HAP-1 (cell line): Measurements from ENCODE around the gene KRT39.
A peak's percentile ranks its signal among the peaks of the same experiment; 100 is the strongest.

Source experiments
- DNase-seq, 2 experiments: peaks; one replicate each; pipeline ENCODE4 v3.0.0-alpha.2; 2016 to 2020; ENCODE audit warnings: low spot score in 2 of 2
- H3K27me3 ChIP-seq: fragments of 250-450 bp; sonication (Bioruptor Pico); 2 replicates; pipeline ENCODE4 v1.5.1; 2020; ENCODE audit warnings: low read depth, mild to moderate bottlenecking, moderate library complexity
- H3K36me3 ChIP-seq: fragments of 250-450 bp; sonication (Bioruptor Pico); replicated peaks from 2 replicates; pipeline ENCODE4 v1.5.1; 2020; ENCODE audit warnings: mild to moderate bottlenecking
- H3K4me1 ChIP-seq: fragments of 250-450 bp; sonication (Bioruptor Pico); 2 replicates; pipeline ENCODE4 v1.5.1; 2020; ENCODE audit warnings: mild to moderate bottlenecking
- H3K4me3 ChIP-seq: fragments of 250-450 bp; sonication (Bioruptor Pico); 2 replicates; pipeline ENCODE4 v1.5.1; 2020; ENCODE audit warnings: mild to moderate bottlenecking, moderate library complexity
- H3K9me3 ChIP-seq: fragments of 250-450 bp; sonication (Bioruptor Pico); 2 replicates; pipeline ENCODE4 v1.5.1; 2020; ENCODE audit warnings: mild to moderate bottlenecking, moderate library complexity
- in situ Hi-C: fragments of 300-500 bp; cut with MboI; formaldehyde crosslinking; loops from 3 replicates; pipeline ENCODE4 v1.14.3; 2020; ENCODE audit warnings: low sequenced_read_pairs, inconsistent platforms, mixed read lengths

The KRT39 gene

GRCh38 chr17:40916366-40916765, 50.4 kb downstream of the KRT39 start:
- Histone ChIP-seq H3K4me1 (no peaks in the 10 kb centered on the region), H3K36me3 (no peaks in the 10 kb centered on the region), H3K27me3 (no peaks in the 10 kb centered on the region), H3K9me3 (no peaks in the 10 kb centered on the region), H3K4me3 (no peak overlapping the region)
- in situ Hi-C loops = loop anchor here (25.0 kb wide), 2 partner anchors 421 to 746 kb away; no protein-coding TSS in a partner anchor
- DNase-seq = no peak

GRCh38 chr17:40915721-40916256, 51.0 kb downstream of the KRT39 start:
- no peaks in the 10 kb centered on the region for H3K36me3 ChIP-seq
- no peak for DNase-seq
- in situ Hi-C loops = loop anchor here (25.0 kb wide), 2 partner anchors 422 to 747 kb away; no protein-coding TSS in a partner anchor

GRCh38 chr17:40915199-40915661, 51.5 kb downstream of the KRT39 start:
- in situ Hi-C loops = loop anchor here (25.0 kb wide), 2 partner anchors 422 to 747 kb away; no protein-coding TSS in a partner anchor
- no peaks in the 10 kb centered on the region for H3K27me3 ChIP-seq
- H3K36me3 ChIP-seq = no peaks in the 10 kb centered on the region
- H3K4me3 ChIP-seq = no peak overlapping the region
- no peaks in the 10 kb centered on the region for H3K4me1 ChIP-seq
- H3K9me3 ChIP-seq = no peaks in the 10 kb centered on the region
- DNase-seq = no peak

More at GRCh38 chr17:40915721-40916256, 51.0 kb downstream of the KRT39 start:
- Histone ChIP-seq H3K4me3 (no peak overlapping the region), H3K27me3 (no peaks in the 10 kb centered on the region), H3K4me1 (no peaks in the 10 kb centered on the region), H3K9me3 (no peaks in the 10 kb centered on the region)

GRCh38 chr17:40914075-40914855, 52.5 kb downstream of the KRT39 start:
- H3K36me3 ChIP-seq = no peaks in the 10 kb centered on the region
- no peak overlapping the region for H3K4me3 ChIP-seq
- H3K9me3 ChIP-seq = no peaks in the 10 kb centered on the region
- H3K4me1 ChIP-seq = no peaks in the 10 kb centered on the region
- DNase-seq = no peak
- H3K27me3 ChIP-seq = no peaks in the 10 kb centered on the region
- in situ Hi-C loops = loop anchor here (25.0 kb wide), 2 partner anchors 423 to 748 kb away; no protein-coding TSS in a partner anchor

- peaks cover 4% of the 10 kb centered on the region for H3K27me3 ChIP-seq
- DNase-seq = no peak
These were observed 54.1 kb downstream of the KRT39 start for GRCh38 chr17:40912486-40913210.

GRCh38 chr17:40910441-40910841, 56.3 kb downstream of the KRT39 start:
- no peak for DNase-seq
- H3K9me3 ChIP-seq = no peaks in the 10 kb centered on the region
- H3K4me1 ChIP-seq = no peaks in the 10 kb centered on the region
- H3K27me3 ChIP-seq = peaks cover 12% of the 10 kb centered on the region
- no peak overlapping the region for H3K4me3 ChIP-seq
- in situ Hi-C loops = loop anchor here (25.0 kb wide), 2 partner anchors 427 to 752 kb away; no protein-coding TSS in a partner anchor
- no peaks in the 10 kb centered on the region for H3K36me3 ChIP-seq

More at GRCh38 chr17:40912486-40913210, 54.1 kb downstream of the KRT39 start:
- in situ Hi-C loops = loop anchor here (25.0 kb wide), 2 partner anchors 425 to 750 kb away; no protein-coding TSS in a partner anchor
- H3K36me3 ChIP-seq = no peaks in the 10 kb centered on the region
- H3K9me3 ChIP-seq = no peaks in the 10 kb centered on the region
- no peak overlapping the region for H3K4me3 ChIP-seq
- no peaks in the 10 kb centered on the region for H3K4me1 ChIP-seq

GRCh38 chr17:40909755-40910154, 57.0 kb downstream of the KRT39 start:
- H3K27me3 ChIP-seq = peaks cover 12% of the 10 kb centered on the region
- H3K4me1 ChIP-seq = no peaks in the 10 kb centered on the region
- no peaks in the 10 kb centered on the region for H3K36me3 ChIP-seq
- no peak for DNase-seq
- in situ Hi-C loops = loop anchor here (25.0 kb wide), 2 partner anchors 428 to 753 kb away; no protein-coding TSS in a partner anchor
- no peak overlapping the region for H3K4me3 ChIP-seq
- H3K9me3 ChIP-seq = no peaks in the 10 kb centered on the region

- no peaks in the 10 kb centered on the region for H3K36me3 ChIP-seq
- peak; percentile 68 to 80 for DNase-seq
- H3K27me3 ChIP-seq = peaks cover 12% of the 10 kb centered on the region
- in situ Hi-C loops = loop anchor here (25.0 kb wide), 2 partner anchors 428 to 753 kb away; no protein-coding TSS in a partner anchor
- no peaks in the 10 kb centered on the region for H3K4me1 ChIP-seq
- no peak overlapping the region for H3K4me3 ChIP-seq
- no peaks in the 10 kb centered on the region for H3K9me3 ChIP-seq
These were observed 57.4 kb downstream of the KRT39 start for GRCh38 chr17:40909351-40909750.
